Smooth muscle cell (in vitro differentiated cells): ENCODE measurements around the gene UBA5. TPM values are rescaled to one million over a fixed set of nuclear protein-coding genes. Genes with fewer than 3 reads are reported as not detected.

Experiments
- DNase-seq: peaks from one replicate; lab custom pipeline; 2025; ENCODE audit not compliant: unreplicated experiment; lab: John Stamatoyannopoulos, UW
- H2AFZ ChIP-seq: fragments of 200-600 bp; sonication (generic); 2 replicates; pipeline ENCODE4 v1.6.0; 2016; ENCODE audit warnings: antibody characterized with exemption, low read depth, mild to moderate bottlenecking
- H3F3A ChIP-seq: fragments of 200-600 bp; sonication (generic); 2 replicates; pipeline ENCODE4 v1.6.0; 2017; ENCODE audit warnings: antibody characterized with exemption, low read depth
- H3K27ac ChIP-seq: fragments of 200-600 bp; sonication (generic); 2 replicates; pipeline ENCODE4 v1.5.1; 2016; ENCODE audit warnings: low read depth, mild to moderate bottlenecking
- H3K27me3 ChIP-seq: fragments of 200-600 bp; sonication (generic); 2 replicates; pipeline ENCODE4 v1.6.1; 2016; ENCODE audit warnings: low read depth, mild to moderate bottlenecking
- H3K36me3 ChIP-seq: fragments of 200-600 bp; sonication (generic); 2 replicates; pipeline ENCODE4 v1.5.1; 2016; ENCODE audit warnings: low read depth
- H3K4me1 ChIP-seq: fragments of 200-600 bp; sonication (generic); 2 replicates; pipeline ENCODE4 v1.5.1; 2016; ENCODE audit warnings: low read depth
- H3K4me2 ChIP-seq: fragments of 200-600 bp; sonication (generic); 2 replicates; pipeline ENCODE4 v1.6.0; 2016; ENCODE audit warnings: mild to moderate bottlenecking
- H3K4me3 ChIP-seq: fragments of 200-600 bp; sonication (generic); 2 replicates; pipeline ENCODE4 v1.5.1; 2016; ENCODE audit warnings: mild to moderate bottlenecking
- H3K79me2 ChIP-seq: fragments of 200-600 bp; sonication (generic); 2 replicates; pipeline ENCODE4 v1.6.0; 2016; ENCODE audit warnings: low read depth, mild to moderate bottlenecking
- H3K9ac ChIP-seq: fragments of 200-600 bp; sonication (generic); 2 replicates; pipeline ENCODE4 v1.6.0; 2016; ENCODE audit warnings: low read depth
- H3K9me3 ChIP-seq: fragments of 200-600 bp; sonication (generic); replicated peaks from 2 replicates; pipeline ENCODE4 v1.5.1; 2016; ENCODE audit warnings: low read depth
- H4K20me1 ChIP-seq: fragments of 200-600 bp; sonication (generic); 2 replicates; pipeline ENCODE4 v1.6.0; 2016; ENCODE audit warnings: low read depth
- WGBS: methylation state at CpG from one replicate; pipeline ENCODE4 v1.1.7; 2016; ENCODE audit warnings: low lambda C conversion rate; 5-methylcytosine and 5-hydroxymethylcytosine counted together
- polyA plus RNA-seq: library from polyadenylated mRNA; unstranded; fragments of >200 nt; fragmentation: Nextera tagmentation; extraction: Ambion mirVana; gene quantifications from 2 replicates; pipeline ENCODE4 v1.2.1, GENCODE V29; 2016
- total RNA-seq: library from RNA; depleted of rRNA; stranded (reverse); fragments of >200 nt; gene quantifications from 2 replicates; pipeline ENCODE4 v1.2.3, GENCODE V29; 2014
- TF ChIP-seq, protein P1 (sequence below): fragments of 200-600 bp; sonication (generic); IDR thresholded peaks from 2 replicates; pipeline ENCODE4 v1.5.1; 2017; ENCODE audit warnings: borderline replicate concordance, mild to moderate bottlenecking, antibody characterized with exemption; ENCODE audit not compliant: insufficient read depth, poor library complexity, severe bottlenecking

The UBA5 gene
- total and polyA plus RNA-seq, 2 experiments from 2014 or later, result 36.0 to 43.7 TPM

DNA sequence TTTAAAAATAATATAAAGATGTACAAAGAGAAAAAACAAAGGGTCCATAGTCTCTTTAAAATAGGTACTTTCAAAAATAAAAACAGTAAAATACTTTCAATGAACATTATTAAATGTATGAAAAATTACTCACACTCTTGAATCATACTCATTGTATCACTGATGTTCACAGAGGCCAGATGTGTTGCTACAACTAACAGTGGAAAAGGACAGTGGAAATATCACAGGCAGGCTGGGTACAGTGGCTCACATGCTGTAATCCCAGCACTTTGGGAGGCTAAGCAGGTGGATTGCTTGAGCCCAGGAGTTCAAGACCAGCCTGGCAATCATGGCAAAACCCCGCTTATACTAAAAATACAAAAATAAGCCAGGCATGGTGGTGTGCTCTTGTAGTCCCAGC, 35.3 kb downstream of the UBA5 start:
- Histone ChIP-seq H2AFZ (no peak overlapping the region), H3K27ac (no peak overlapping the region), H3K9ac (no peak overlapping the region), H3K79me2 (no peaks in the 10 kb centered on the region), H3F3A (no peaks in the 10 kb centered on the region), H3K27me3 (no peaks in the 10 kb centered on the region), H3K4me3 (no peak overlapping the region), H4K20me1 (no peaks in the 10 kb centered on the region), H3K36me3 (peaks cover 50% of the 10 kb centered on the region), H3K4me1 (no peaks in the 10 kb centered on the region), H3K9me3 (no peaks in the 10 kb centered on the region), H3K4me2 (no peak overlapping the region)
- WGBS, result 94% methylated on average over 1 of the region's 1 CpG
- no peak for DNase-seq
- TF ChIP-seq, protein P1, sequence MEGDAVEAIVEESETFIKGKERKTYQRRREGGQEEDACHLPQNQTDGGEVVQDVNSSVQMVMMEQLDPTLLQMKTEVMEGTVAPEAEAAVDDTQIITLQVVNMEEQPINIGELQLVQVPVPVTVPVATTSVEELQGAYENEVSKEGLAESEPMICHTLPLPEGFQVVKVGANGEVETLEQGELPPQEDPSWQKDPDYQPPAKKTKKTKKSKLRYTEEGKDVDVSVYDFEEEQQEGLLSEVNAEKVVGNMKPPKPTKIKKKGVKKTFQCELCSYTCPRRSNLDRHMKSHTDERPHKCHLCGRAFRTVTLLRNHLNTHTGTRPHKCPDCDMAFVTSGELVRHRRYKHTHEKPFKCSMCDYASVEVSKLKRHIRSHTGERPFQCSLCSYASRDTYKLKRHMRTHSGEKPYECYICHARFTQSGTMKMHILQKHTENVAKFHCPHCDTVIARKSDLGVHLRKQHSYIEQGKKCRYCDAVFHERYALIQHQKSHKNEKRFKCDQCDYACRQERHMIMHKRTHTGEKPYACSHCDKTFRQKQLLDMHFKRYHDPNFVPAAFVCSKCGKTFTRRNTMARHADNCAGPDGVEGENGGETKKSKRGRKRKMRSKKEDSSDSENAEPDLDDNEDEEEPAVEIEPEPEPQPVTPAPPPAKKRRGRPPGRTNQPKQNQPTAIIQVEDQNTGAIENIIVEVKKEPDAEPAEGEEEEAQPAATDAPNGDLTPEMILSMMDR, result no peak

DNA sequence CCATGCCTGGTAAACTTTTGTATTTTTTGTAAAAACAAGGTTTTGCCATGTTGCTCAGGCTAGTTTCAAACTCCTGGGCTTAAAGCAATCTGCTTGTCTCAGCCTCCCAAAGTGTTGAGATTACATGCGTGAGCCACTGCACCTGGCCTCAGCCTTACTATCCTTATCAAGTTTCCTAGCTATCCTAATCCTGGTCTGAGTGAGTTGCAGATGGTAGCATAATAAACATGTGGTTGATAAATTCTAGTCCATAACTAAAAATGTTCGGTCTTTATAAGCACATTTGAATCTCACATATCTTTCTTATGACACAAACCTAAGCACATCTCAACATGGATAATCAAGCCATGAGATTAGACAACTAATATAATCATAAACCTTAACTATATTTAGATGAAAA, 43.6 kb downstream of the UBA5 start:
- DNase-seq, result no peak
- TF ChIP-seq, protein P1, result no peak
- Histone ChIP-seq H3K36me3 (peaks cover 34% of the 10 kb centered on the region), H3K4me3 (no peak overlapping the region), H4K20me1 (no peaks in the 10 kb centered on the region), H3K4me1 (no peaks in the 10 kb centered on the region), H3K27ac (no peak overlapping the region), H3K27me3 (no peaks in the 10 kb centered on the region), H2AFZ (no peak overlapping the region), H3F3A (no peaks in the 10 kb centered on the region), H3K4me2 (no peak overlapping the region), H3K79me2 (no peaks in the 10 kb centered on the region), H3K9me3 (no peaks in the 10 kb centered on the region), H3K9ac (no peak overlapping the region)
- WGBS, result 89% methylated on average over 2 of the region's 2 CpGs

DNA sequence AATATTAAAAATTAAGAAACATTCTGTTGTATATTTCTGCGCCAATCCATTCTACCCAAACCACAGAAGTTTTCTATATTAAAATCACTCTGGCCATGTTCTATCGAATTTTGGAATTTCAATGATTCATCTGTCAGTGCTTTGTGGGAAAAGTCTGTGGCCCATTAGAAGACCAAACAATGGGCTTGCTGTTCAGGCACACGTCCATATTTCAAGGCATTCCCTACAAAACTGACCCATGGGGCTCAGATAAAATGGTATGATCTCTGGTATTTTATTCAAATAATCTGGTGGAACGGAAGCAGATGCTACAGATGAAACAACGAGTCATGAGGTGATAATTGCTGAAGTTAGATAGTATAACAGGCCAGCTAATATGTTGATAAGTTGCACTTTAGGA, 49.6 kb downstream of the UBA5 start:
- no peaks in the 10 kb centered on the region for H3K79me2 ChIP-seq
- TF ChIP-seq, protein P1, result no peak
- DNase-seq, result no peak
- WGBS, result 87% methylated on average over 5 of the region's 5 CpGs
- H3F3A ChIP-seq, result no peaks in the 10 kb centered on the region
- H3K36me3 ChIP-seq, result peaks cover 10% of the 10 kb centered on the region
- H3K4me3 ChIP-seq, result no peak overlapping the region
- no peaks in the 10 kb centered on the region for H3K4me1 ChIP-seq
- H3K9ac ChIP-seq, result no peak overlapping the region
- no peak overlapping the region for H3K4me2 ChIP-seq
- no peak overlapping the region for H2AFZ ChIP-seq
- no peak overlapping the region for H3K27ac ChIP-seq
- no peaks in the 10 kb centered on the region for H3K27me3 ChIP-seq
- H3K9me3 ChIP-seq, result no peaks in the 10 kb centered on the region
- H4K20me1 ChIP-seq, result peaks cover 7% of the 10 kb centered on the region

DNA sequence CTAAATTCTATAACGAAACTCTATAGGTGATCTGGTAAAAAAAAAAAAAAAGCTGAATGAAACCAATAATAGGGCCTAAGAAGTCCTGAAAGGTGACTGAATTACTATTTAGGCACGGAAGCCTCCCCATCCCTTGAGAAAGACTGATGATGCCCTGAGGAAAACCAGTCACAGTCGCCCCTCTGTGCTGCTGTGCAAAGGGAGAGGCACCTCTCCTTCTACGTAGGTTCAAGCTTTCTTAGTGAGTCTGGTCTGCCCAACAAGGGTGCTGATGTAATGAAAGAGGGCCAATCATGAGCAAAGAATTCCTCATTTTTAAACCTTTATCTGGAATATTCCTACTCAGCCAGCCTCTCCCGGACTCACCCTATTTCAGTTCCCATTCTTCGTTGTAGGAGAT, 50.2 kb downstream of the UBA5 start:
- Histone ChIP-seq H3K9me3 (no peaks in the 10 kb centered on the region), H3K9ac (no peak overlapping the region), H4K20me1 (peaks cover 7% of the 10 kb centered on the region), H3K36me3 (peaks cover 10% of the 10 kb centered on the region), H3K79me2 (no peaks in the 10 kb centered on the region), H3K4me3 (no peak overlapping the region), H3F3A (no peaks in the 10 kb centered on the region), H3K27ac (no peak overlapping the region), H3K4me2 (no peak overlapping the region), H2AFZ (no peak overlapping the region), H3K4me1 (no peaks in the 10 kb centered on the region), H3K27me3 (no peaks in the 10 kb centered on the region)
- WGBS, result 98% methylated on average over 6 of the region's 6 CpGs
- DNase-seq, result no peak
- TF ChIP-seq, protein P1, result no peak
